HEK293 (cell line): ENCODE data around the gene RNF31.

Experiments used
- BCL11A ChIP-seq: fragments of 450-650 bp; formaldehyde crosslinking; IDR thresholded peaks from 2 replicates; pipeline ENCODE4 v1.5.1; 2016; ENCODE audit warnings: low read depth, missing biosample characterization, missing genetic modification characterization
- CTCF ChIP-seq: fragments of 450-650 bp; formaldehyde crosslinking; IDR thresholded peaks from 2 replicates; pipeline ENCODE4 v1.5.1; 2016; ENCODE audit warnings: missing biosample characterization, missing genetic modification characterization
- KLF17 ChIP-seq: fragments of 450-650 bp; formaldehyde crosslinking; IDR thresholded peaks from 2 replicates; pipeline ENCODE4 v1.5.1; 2016; ENCODE audit warnings: missing biosample characterization, missing genetic modification characterization
- SALL2 ChIP-seq: fragments of 450-650 bp; formaldehyde crosslinking; IDR thresholded peaks from 2 replicates; pipeline ENCODE4 v1.5.0; 2017; ENCODE audit warnings: missing biosample characterization, mild to moderate bottlenecking, missing genetic modification characterization, borderline replicate concordance
- YY1 ChIP-seq: fragments of 450-650 bp; formaldehyde crosslinking; IDR thresholded peaks from 2 replicates; pipeline ENCODE4 v1.5.1; 2018; ENCODE audit warnings: missing biosample characterization, missing genetic modification characterization
- ZBTB20 ChIP-seq: fragments of 450-650 bp; formaldehyde crosslinking; IDR thresholded peaks from 2 replicates; pipeline ENCODE4 v1.5.1; 2016; ENCODE audit warnings: missing biosample characterization, missing genetic modification characterization
- ZBTB44 ChIP-seq: fragments of 450-650 bp; IDR thresholded peaks from 2 replicates; pipeline ENCODE4 v1.5.1; 2018; ENCODE audit warnings: missing biosample characterization, mild to moderate bottlenecking, missing genetic modification characterization
- ZBTB7A ChIP-seq: fragments of 450-650 bp; formaldehyde crosslinking; IDR thresholded peaks from 2 replicates; pipeline ENCODE4 v1.5.1; 2016; ENCODE audit warnings: low read depth, missing biosample characterization, missing genetic modification characterization
- ZFHX2 ChIP-seq: fragments of 450-650 bp; formaldehyde crosslinking; conservative IDR thresholded peaks from 2 replicates; pipeline ENCODE4 v1.5.1; 2016; ENCODE audit warnings: missing biosample characterization, missing genetic modification characterization
- ZNF274 ChIP-seq, 2 experiments: fragments of 200-500 bp in 1 of 2; fragments of 450-650 bp in 1 of 2; sonication (Bioruptor generic) in 1 of 2; formaldehyde crosslinking in 1 of 2; IDR thresholded peaks; 2 replicates each; pipeline versions ENCODE4 v1.5.1 to v1.6.1; 2014 to 2016; ENCODE audit warnings: borderline replicate concordance in 1 of 2, inconsistent platforms in 1 of 2, low read length in 1 of 2, missing biosample characterization in 1 of 2, missing genetic modification characterization in 1 of 2
- ZNF354C ChIP-seq: fragments of 450-650 bp; formaldehyde crosslinking; IDR thresholded peaks from 2 replicates; pipeline ENCODE4 v1.5.1; 2016; ENCODE audit warnings: missing biosample characterization, missing genetic modification characterization, low read depth, borderline replicate concordance
- ZNF670 ChIP-seq: fragments of 450-650 bp; formaldehyde crosslinking; IDR thresholded peaks from 2 replicates; pipeline ENCODE4 v1.5.1; 2016; ENCODE audit warnings: missing biosample characterization, missing genetic modification characterization, low read depth
- ZNF792 ChIP-seq: fragments of 450-650 bp; formaldehyde crosslinking; IDR thresholded peaks from 2 replicates; pipeline ENCODE4 v1.5.1; 2016; ENCODE audit warnings: missing biosample characterization, missing genetic modification characterization

GRCh38 chr14:24157331-24157730 is 10.0 kb downstream of the RNF31 start:
- TF ChIP-seq ZNF274 (IDR thresholded peaks at IDR 0.05; ENCODE audit: low read length), result no peak
- no peak for TF ChIP-seq ZNF274 (tag by site-specific recombination; IDR thresholded peaks at IDR 0.05; ENCODE audit: borderline replicate concordance)
- no peak for TF ChIP-seq CTCF
- no peak for TF ChIP-seq ZBTB7A (tag by site-specific recombination)
- no peak for TF ChIP-seq ZBTB20 (tag by site-specific recombination)
- TF ChIP-seq ZNF354C, result no peak
- TF ChIP-seq ZNF670 (tag by site-specific recombination), result no peak
- no peak for TF ChIP-seq YY1 (tag by site-specific recombination)
- no peak for TF ChIP-seq KLF17
- TF ChIP-seq SALL2 (tag by site-specific recombination), result no peak
- no peak for TF ChIP-seq ZBTB44
- TF ChIP-seq ZFHX2 (tag by site-specific recombination), result no peak
- no peak for TF ChIP-seq BCL11A (tag by site-specific recombination)
- no peak for TF ChIP-seq ZNF792
